ENCODE results near the gene MYO15B.

MYO15B gene

GRCh38 chr17:75602644-75603043 lies 15.0 kb downstream of the MYO15B start:
- no peak for DNase-seq (ENCODE audit: low spot score)

DNA sequence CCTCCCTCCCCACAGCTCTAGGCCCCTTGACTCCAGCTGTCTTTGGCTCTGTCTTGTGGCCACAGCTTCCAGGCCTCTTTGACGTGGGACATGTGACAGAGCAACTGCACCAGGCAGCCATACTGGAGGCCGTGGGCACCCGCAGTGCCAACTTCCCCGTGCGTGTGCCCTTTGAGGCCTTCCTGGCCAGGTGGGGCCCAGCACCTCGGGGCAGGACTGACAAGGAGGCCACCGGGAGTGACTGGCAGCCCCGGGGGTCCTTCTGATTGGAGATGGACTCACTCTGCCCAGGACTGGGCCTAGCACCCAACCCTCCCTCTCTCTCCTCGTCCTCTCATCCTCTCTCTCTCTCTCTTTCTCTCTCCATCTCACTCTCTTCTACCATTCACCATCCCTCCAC lies 15.5 kb downstream of the MYO15B start:
- no peak for DNase-seq (ENCODE audit: low spot score)

- peak; percentile 43 for DNase-seq (ENCODE audit: low spot score)
Measured at GRCh38 chr17:75604034-75604695, 16.6 kb downstream of the MYO15B start.

GRCh38 chr17:75605790-75606189 lies 18.2 kb downstream of the MYO15B start:
- DNase-seq (ENCODE audit: low spot score): no peak

- DNase-seq (ENCODE audit: low spot score): no peak
Measured at GRCh38 chr17:75607086-75607485, 19.5 kb downstream of the MYO15B start.

- no peak for DNase-seq (ENCODE audit: low spot score)
Measured at GRCh38 chr17:75610103-75610984, 22.7 kb downstream of the MYO15B start.

- DNase-seq (ENCODE audit: low spot score): no peak
Measured at GRCh38 chr17:75611851-75612429, 24.3 kb downstream of the MYO15B start.

DNA sequence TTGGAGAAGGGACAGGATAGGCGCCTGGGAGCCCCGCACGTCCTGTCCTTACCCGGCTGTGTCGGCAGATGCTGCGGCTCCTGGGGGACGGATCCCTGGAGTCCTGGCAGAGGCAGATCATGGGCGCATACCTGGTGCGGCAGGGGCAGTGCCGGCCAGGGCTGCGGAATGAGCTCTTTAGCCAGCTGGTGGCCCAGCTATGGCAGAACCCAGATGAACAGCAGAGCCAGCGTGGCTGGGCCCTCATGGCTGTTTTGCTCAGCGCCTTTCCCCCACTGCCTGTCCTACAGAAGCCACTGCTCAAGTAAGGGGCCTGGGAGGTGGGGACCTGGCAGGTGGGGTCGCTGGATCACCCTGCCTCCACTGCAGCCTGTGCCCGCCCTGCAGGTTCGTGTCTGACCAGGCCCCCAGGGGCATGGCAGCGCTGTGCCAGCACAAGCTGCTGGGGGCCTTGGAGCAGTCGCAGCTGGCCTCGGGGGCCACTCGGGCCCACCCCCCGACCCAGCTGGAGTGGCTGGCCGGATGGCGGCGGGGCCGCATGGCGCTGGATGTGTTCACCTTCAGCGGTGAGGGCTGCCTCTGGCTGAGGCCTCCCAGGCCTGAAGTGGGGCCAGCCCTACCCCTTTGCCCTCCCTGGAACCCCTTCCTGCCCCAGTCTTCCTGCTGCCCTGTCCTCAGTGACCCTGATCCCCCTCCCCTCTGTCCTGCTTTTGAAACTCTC lies 25.5 kb downstream of the MYO15B start:
- no peak for DNase-seq (ENCODE audit: low spot score)

DNA sequence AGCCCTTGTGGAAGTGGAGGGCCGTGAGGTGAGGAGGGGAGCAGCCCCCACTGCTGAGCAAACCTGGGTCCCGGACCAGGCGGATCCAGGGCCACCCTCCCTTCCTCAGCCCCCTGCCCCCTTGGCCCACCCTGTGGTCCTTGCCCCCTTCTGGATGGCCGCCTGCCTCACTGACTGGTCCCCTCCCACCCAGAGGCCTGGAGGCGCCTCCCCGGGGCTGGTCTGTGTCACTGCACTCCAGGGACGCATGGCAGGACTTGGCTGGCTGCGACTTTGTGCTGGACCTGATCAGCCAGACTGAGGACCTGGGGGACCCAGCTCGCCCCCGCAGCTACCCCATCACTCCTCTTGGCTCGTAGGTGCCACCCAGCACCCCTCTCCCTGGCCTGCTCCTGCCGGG lies 26.4 kb downstream of the MYO15B start:
- no peak for DNase-seq (ENCODE audit: low spot score)

- no peak for DNase-seq (ENCODE audit: low spot score)
Measured at GRCh38 chr17:75614556-75615270, 27.1 kb downstream of the MYO15B start.

GRCh38 chr17:75615301-75615700 lies 27.7 kb downstream of the MYO15B start:
- no peak for DNase-seq (ENCODE audit: low spot score)

DNA sequence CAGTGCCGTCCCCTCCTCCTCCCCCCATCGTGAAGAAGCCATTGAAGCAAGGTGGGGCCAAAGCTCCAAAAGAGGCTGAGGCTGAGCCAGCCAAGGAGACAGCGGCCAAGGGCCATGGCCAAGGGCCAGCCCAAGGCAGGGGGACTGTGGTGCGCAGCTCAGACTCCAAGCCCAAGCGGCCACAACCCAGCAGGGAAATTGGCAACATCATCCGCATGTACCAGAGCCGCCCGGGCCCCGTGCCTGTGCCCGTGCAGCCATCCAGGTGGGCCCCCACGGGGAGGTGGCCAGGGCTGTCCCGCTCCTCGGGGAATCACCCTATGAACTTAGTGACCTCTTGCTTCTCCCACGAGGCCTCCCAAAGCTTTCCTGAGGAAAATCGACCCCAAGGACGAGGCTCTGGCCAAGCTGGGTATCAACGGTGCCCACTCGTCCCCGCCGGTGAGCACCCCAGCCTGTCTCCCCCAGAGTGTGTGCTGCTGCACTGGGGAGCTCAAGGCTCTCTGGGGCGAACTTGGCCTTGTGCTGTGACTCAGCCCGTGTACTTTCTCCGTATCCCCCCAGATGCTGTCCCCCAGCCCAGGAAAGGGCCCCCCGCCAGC lies 29.0 kb downstream of the MYO15B start:
- no peak for DNase-seq (ENCODE audit: low spot score)

GRCh38 chr17:75617218-75617617 lies 29.6 kb downstream of the MYO15B start:
- no peak for DNase-seq (ENCODE audit: low spot score)

GRCh38 chr17:75617675-75618074 lies 30.1 kb downstream of the MYO15B start:
- no peak for DNase-seq (ENCODE audit: low spot score)

- peak; percentile 40 for DNase-seq (ENCODE audit: low spot score)
Measured at GRCh38 chr17:75619506-75620431, 32.2 kb downstream of the MYO15B start.

GRCh38 chr17:75621489-75621888 lies 33.9 kb downstream of the MYO15B start:
- no peak for DNase-seq (ENCODE audit: low spot score)

DNA sequence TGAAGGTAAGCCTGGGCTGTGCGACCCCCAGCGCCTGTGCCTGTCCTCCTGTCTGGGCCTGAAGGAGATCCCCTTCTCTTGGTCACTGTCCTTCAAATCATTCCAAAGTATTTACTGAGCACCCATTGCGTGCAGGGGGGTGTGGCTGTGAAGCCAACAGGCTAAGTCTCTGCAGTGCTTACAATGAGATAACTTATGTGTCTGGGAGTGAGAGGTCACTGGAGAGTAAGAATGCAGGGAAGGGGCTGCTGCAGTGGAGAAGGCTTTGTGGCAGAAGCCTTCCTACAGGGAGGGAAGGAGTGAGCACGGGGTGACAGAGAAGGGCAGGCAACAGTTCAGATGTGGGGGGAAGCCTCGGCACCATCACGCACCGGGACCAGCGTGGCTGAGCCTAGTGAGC lies 34.5 kb downstream of the MYO15B start:
- no peak for DNase-seq (ENCODE audit: low spot score)

- DNase-seq (ENCODE audit: low spot score): no peak
Measured at GRCh38 chr17:75622771-75623273, 35.2 kb downstream of the MYO15B start.

DNA sequence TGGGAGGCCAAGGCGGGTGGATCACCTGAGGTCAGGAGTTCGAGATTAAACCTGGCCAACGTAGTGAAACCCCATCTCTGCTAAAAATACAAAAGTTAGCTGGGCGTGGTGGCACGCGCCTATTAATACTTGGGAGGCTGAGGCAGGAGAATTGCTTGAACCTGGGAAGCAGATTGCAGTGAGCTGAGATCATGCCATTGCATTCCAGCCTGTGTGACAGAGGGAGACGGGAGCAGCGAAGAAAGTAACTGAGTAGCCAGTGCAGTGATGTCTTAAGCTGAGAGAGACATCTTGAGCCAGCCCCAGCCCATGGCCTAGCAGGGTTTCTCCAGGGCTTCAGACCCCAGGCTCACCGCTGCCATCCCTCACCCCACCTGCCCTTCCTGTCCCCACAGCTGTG lies 35.8 kb downstream of the MYO15B start:
- DNase-seq (ENCODE audit: low spot score): no peak

DNA sequence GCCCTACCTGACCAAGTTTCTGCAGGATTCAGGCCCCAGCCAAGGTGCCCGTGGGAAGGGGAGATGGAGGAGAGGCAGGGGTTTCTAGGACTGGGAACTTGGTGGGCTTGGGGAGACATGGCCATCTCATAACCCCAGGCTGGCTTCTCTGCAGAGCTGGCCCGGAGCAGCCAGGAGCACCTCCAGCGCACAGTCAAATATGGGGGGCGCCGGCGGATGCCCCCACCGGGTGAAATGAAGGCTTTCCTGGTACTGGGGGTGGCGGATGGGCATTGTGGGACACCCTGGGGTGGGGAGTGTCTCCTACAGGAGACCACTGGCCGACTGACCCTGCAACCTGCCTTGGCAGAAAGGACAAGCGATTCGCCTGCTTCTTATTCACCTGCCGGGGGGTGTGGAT lies 36.4 kb downstream of the MYO15B start:
- DNase-seq (ENCODE audit: low spot score): no peak
